Activated CD4-positive, alpha-beta T cell treated with anti-CD3 and anti-CD28 coated beads, Interleukin-2, amount 10 ng/mL, durations not matched to agents 24 days and 14 days (primary cell): ENCODE results near the gene ATN1. TPM values are rescaled to one million over a fixed set of nuclear protein-coding genes. Genes with fewer than 3 reads are reported as not detected.

ENCODE experiments used
- DNase-seq: peaks from one replicate; pipeline ENCODE4 v3.0.0; 2022
- H3K27ac Mint-ChIP-seq: one replicate; pipeline ENCODE4 v1.8.0; 2022; ENCODE audit warnings: mild to moderate bottlenecking, mixed read lengths
- H3K27me3 Mint-ChIP-seq: one replicate; pipeline ENCODE4 v1.8.0; 2022; ENCODE audit warnings: mixed read lengths
- H3K36me3 Mint-ChIP-seq: one replicate; pipeline ENCODE4 v1.8.0; 2022; ENCODE audit warnings: low read depth, mild to moderate bottlenecking, mixed read lengths
- H3K4me1 Mint-ChIP-seq: one replicate; pipeline ENCODE4 v1.8.0; 2021; ENCODE audit warnings: mixed read lengths
- H3K4me3 Mint-ChIP-seq: one replicate; pipeline ENCODE4 v1.8.0; 2022; ENCODE audit warnings: mild to moderate bottlenecking, moderate library complexity, mixed read lengths
- H3K9me3 Mint-ChIP-seq: one replicate; pipeline ENCODE4 v1.8.0; 2021; ENCODE audit warnings: mixed read lengths
- intact Hi-C: fragments of 100-400 bp; cut with micrococcal nuclease; formaldehyde crosslinking; loops from one replicate; pipeline ENCODE4 v1.15.1; 2023
- total RNA-seq: library from RNA; stranded (reverse); gene quantifications from 2 replicates; pipeline ENCODE4 v1.2.3, GENCODE V29; 2022

ATN1 gene
- total RNA-seq, 1 donor from 2014 or later: 66.8 TPM

DNA sequence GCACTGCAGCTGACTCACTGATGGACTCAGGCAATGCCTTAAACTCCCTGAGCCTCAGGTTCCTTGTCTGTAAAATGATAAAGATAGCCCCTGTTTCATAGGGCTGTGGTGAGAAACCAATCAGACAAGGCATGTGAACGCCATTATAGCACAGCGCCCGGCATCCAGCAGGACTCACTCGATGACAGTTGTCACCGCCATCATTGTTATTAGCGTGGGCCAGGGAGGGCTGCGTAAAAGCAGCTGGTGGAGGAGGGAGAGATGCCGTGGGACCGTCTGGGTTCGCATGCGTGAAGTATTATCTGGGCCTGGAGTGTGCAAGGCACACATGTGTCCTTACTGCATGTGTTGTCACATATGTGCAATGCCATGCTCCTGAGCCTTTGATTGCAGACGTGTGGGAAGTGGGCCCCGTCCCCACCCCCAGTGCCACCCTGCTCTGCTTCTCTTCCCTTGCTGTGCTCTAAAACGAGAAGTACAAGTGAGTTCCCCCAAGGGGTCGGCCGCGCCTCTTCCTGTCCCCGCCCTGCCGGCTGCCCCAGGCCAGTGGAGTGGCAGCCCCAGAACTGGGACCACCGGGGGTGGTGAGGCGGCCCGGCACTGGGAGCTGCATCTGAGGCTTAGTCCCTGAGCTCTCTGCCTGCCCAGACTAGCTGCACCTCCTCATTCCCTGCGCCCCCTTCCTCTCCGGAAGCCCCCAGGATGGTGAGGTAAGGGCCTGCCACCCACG, 23.2 kb downstream of the ATN1 start, which contains the start of gene PTPN6:
PTPN6 (plus strand) TSS at position 546 of the 730 bp plus-strand sequence; CDS start at position 703, 157 bp downstream.
- Mint-ChIP-seq H3K4me3 (peak within 1 kb of the TSS; percentile 96), H3K9me3 (no peaks in the 10 kb centered on the region), H3K27me3 (no peaks in the 10 kb centered on the region), H3K27ac (peak within 1 kb of the TSS; percentile 96), H3K36me3 (peaks cover 51% of the 10 kb centered on the region), H3K4me1 (peaks cover 68% of the 10 kb centered on the region)
- intact Hi-C loops: loop anchor here (1.0 to 5.0 kb wide), 2 partner anchors 19 to 499 kb away; partner anchors contain the start of genes EMG1, PHB2 and TAPBPL
- DNase-seq: peak; percentile 88

DNA sequence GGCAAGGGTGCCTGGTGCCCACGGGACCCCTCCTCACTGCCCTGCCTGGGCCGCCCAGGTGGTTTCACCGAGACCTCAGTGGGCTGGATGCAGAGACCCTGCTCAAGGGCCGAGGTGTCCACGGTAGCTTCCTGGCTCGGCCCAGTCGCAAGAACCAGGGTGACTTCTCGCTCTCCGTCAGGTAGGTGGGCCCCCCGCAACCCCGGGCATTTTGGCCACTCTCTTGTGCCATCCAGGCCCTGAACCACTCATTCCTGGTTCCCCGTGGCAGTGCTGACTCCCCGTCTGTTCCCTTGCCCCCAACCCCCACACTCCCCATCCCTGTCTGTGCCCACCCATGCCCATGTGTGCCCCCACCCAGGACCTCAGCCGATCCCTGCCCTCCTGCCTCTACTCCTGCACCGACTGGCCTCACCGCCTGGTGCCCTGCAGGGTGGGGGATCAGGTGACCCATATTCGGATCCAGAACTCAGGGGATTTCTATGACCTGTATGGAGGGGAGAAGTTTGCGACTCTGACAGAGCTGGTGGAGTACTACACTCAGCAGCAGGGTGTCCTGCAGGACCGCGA, 23.9 kb downstream of the ATN1 start:
- DNase-seq: no peak
- Mint-ChIP-seq H3K4me1 (peaks cover 69% of the 10 kb centered on the region), H3K36me3 (peaks cover 55% of the 10 kb centered on the region), H3K27me3 (no peaks in the 10 kb centered on the region), H3K4me3 (peak overlapping the region; percentile 96), H3K9me3 (no peaks in the 10 kb centered on the region), H3K27ac (peak overlapping the region; percentile 96)
- intact Hi-C loops: loop anchor here (5.0 kb wide), 1 partner anchor 499 kb away; the partner anchor contains the start of gene TAPBPL

DNA sequence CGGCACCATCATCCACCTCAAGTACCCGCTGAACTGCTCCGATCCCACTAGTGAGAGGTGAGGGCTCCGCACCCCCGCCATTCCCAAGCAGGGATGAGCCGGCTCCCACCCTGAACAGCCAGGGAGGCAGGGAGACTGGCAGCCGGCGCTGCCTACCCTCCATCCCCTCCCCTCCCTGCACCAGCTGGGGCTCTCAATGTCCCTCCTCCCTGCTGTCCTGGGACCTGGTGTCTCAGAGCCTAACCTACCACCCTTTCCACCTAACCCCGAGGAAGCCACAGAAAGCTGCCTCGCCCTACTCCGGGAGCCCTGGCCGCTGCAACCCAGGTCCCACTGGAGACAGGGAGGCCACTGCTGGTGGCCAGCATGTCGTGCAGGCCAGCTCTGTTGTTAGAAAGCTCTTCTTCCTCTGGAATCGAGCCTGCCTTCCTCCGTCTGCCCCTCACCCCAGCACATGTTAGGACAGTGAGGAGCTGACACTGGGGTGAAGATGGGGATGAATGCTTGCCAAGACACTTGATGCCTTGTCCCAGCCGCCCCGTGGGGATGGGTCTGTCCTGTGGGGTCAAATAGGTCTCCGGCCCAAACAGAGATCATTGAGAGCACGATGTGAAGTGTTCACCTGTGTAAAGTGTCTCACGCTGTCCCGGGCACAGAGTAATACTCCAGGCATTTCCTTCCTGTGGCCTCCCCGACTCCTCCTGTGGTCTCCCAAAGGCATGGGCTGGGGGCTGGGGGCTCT, 24.5 kb downstream of the ATN1 start:
- Mint-ChIP-seq H3K36me3 (peaks cover 58% of the 10 kb centered on the region), H3K27ac (peak overlapping the region; percentile 96), H3K9me3 (no peaks in the 10 kb centered on the region), H3K27me3 (no peaks in the 10 kb centered on the region), H3K4me1 (peaks cover 70% of the 10 kb centered on the region), H3K4me3 (peak overlapping the region; percentile 96)
- DNase-seq: peak; percentile 78
- intact Hi-C loops: loop anchor here (5.0 kb wide), 1 partner anchor 500 kb away; the partner anchor contains the start of gene TAPBPL

DNA sequence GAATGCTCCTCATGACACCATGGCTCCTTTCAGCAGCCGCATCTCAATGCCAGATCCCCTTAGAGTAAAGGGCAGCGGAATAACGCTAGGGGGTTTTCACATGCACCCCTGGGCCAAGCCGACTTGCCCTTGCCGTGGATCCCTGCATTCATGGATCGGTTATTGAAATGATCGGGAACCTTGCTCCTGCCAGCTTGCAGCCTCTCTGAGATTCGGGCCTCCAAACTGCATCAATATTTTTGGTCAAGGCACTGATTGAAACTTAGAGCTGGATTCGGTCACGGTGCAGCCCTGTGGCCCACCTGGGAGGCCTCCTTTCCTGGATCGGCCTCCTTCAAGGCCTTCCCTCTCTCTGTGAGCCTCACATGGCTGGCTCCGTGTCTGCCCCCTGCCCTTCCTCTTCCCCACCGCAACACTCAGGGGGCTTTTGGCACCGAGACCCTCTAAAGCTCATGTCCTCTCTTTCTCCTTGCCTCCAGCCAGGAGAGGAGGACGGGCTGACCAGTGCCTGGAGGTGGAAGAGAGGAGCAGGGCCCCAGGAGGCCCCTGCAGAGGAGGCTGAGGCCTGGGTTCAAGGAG, 25.2 kb downstream of the ATN1 start:
- intact Hi-C loops: loop anchor here (1.0 to 5.0 kb wide), 3 partner anchors 8 to 501 kb away; partner anchors contain the start of genes C12orf57 and TAPBPL
- no peaks in the 10 kb centered on the region for H3K27me3 Mint-ChIP-seq
- DNase-seq: peak; percentile 77
- peaks cover 69% of the 10 kb centered on the region for H3K4me1 Mint-ChIP-seq
- peaks cover 62% of the 10 kb centered on the region for H3K36me3 Mint-ChIP-seq
- H3K27ac Mint-ChIP-seq: peak overlapping the region; percentile 96
- H3K4me3 Mint-ChIP-seq: peak overlapping the region; percentile 96
- no peaks in the 10 kb centered on the region for H3K9me3 Mint-ChIP-seq

DNA sequence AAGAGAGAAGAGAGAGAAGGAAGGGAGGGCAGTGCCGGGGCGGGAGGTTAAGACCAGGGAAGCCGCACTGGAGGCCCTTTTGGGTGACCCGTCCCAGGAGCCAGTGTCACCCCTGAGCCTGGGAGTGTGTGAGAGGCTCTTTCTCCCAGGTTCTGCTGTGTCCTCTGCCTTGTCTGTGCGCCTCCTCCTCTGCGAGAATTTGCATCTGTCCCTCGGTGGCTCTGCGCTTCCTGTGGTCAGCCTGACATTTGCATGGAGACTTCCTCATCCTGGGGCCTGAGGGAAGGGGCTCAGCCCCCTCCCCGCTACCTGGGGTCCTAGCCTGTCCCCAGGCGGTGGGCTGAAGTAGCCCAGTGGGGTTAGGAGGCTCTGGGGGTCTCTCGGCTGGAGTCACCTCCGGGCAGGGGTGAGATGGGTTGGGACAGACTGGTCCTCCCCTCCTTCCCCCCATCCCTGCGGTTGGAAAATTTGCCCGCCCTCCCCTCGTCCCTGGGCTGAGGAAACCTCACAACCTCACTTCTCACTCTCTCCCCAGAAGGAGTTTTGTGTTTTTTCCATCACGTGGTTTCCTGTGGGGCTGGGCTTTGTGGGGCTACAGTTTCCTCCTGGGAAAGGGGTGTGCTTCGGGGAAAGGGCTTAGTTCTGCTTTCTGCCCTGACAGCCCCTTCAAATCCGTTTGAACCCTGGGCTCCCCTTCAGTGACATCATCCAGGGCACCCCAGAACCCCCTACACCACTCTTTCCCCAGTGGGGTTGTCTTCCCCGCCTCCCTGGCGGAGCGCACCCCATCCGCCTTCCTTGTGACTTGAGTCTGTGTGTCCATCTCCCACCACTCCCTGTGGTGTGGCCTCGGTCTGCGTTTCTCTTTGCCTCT, 25.9 kb downstream of the ATN1 start:
- peak overlapping the region; percentile 96 for H3K4me3 Mint-ChIP-seq
- peaks cover 71% of the 10 kb centered on the region for H3K4me1 Mint-ChIP-seq
- intact Hi-C loops: loop anchor here (1.0 to 5.0 kb wide), 3 partner anchors 8 to 501 kb away; partner anchors contain the start of genes C12orf57 and TAPBPL
- peak; percentile 96 for DNase-seq
- H3K27me3 Mint-ChIP-seq: no peaks in the 10 kb centered on the region
- H3K36me3 Mint-ChIP-seq: peaks cover 70% of the 10 kb centered on the region
- H3K9me3 Mint-ChIP-seq: no peaks in the 10 kb centered on the region
- peak overlapping the region; percentile 96 for H3K27ac Mint-ChIP-seq

DNA sequence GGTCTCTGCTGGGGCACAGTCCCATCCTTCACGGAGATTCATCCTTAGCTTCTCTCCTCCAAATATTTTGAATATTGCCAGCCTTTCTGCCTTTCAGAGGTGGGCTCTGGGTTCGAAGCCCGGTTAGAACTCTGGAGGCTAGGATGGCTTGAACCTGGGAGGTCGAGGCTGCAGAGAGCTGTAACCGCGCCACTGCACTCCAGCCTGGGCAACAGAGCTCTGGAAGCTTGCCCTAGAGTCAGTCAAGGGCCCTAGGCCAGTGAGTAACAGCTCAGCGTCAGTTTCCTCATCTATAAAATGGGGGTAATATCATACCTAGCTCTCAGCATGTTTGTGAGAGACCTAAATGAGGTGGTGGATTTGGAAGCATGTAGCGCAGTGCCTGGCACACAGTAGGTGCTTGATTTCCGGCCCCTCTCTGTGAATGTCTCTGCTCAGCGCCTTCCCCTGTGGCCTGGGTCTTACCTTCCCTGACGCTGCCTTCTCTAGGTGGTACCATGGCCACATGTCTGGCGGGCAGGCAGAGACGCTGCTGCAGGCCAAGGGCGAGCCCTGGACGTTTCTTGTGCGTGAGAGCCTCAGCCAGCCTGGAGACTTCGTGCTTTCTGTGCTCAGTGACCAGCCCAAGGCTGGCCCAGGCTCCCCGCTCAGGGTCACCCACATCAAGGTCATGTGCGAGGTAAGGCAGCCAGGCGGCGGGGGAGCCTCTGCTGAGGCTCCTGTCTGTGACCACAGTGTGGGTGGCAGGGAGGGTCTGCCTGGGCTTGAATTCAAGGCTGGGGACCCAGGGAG, 26.8 kb downstream of the ATN1 start:
- H3K9me3 Mint-ChIP-seq: no peaks in the 10 kb centered on the region
- peaks cover 72% of the 10 kb centered on the region for H3K4me1 Mint-ChIP-seq
- peaks cover 73% of the 10 kb centered on the region for H3K36me3 Mint-ChIP-seq
- intact Hi-C loops: loop anchor here (5.0 kb wide), 1 partner anchor 502 kb away; the partner anchor contains the start of gene TAPBPL
- H3K27ac Mint-ChIP-seq: peak overlapping the region; percentile 96
- no peak for DNase-seq
- H3K27me3 Mint-ChIP-seq: no peaks in the 10 kb centered on the region
- peak overlapping the region; percentile 96 for H3K4me3 Mint-ChIP-seq

DNA sequence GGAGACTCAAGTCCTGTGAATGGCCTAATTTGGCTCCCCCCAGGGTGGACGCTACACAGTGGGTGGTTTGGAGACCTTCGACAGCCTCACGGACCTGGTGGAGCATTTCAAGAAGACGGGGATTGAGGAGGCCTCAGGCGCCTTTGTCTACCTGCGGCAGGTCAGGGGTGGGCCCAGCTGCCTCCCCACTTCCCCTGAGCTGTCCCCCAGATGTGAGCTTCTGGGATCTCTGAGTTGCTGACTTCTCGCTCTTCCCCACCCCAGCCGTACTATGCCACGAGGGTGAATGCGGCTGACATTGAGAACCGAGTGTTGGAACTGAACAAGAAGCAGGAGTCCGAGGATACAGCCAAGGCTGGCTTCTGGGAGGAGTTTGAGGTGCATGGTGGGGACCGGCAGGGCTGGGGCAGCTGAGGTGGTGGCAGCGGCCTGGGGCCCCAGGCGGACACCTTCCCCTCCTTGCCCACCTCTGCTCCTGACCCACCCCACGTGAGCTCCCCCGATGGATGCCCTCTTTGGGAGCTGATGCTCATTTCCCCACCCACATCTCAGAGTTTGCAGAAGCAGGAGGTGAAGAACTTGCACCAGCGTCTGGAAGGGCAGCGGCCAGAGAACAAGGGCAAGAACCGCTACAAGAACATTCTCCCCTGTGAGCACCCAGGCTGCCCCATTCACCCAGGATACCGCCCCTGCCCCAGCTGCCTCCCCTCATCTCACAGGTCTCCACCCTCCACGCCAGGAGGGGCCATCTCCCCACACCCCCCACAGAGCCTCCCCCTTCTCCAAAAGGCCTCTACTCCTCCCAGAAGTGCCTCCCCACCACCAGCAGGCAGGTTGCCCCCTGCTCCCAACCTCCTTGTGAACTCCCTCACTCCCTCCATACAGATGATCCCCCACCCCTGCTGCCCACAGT, 27.6 kb downstream of the ATN1 start:
- Mint-ChIP-seq H3K4me3 (peak overlapping the region; percentile 96), H3K9me3 (no peaks in the 10 kb centered on the region), H3K36me3 (peaks cover 77% of the 10 kb centered on the region), H3K27ac (peak overlapping the region; percentile 96), H3K4me1 (peaks cover 66% of the 10 kb centered on the region), H3K27me3 (no peaks in the 10 kb centered on the region)
- no peak for DNase-seq
- intact Hi-C loops: no loop called here

DNA sequence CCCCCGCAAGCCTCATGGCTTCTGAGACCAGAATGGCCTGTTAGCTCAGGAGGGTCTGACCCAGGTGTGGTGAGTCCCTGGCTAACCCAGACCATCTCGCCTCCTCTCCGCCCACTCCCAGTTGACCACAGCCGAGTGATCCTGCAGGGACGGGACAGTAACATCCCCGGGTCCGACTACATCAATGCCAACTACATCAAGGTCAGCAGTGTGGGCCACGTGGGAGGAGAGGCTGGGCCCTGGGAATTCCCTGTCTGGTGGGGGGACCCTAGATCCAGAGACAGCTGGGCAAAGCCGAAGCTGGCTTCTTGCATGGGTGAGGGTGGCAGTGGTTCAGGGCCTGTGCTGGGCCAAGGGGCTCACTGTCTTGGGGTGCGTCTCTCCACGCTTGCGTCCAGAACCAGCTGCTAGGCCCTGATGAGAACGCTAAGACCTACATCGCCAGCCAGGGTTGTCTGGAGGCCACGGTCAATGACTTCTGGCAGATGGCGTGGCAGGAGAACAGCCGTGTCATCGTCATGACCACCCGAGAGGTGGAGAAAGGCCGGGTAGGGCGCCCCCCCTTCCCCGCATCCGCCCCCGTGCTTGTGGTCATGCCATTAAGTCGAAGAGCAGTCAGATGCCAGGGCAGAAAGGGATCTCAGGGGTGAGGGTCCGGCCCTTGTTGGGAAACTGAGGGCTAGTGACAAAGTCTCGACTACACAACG, 28.4 kb downstream of the ATN1 start:
- no peak for DNase-seq
- H3K27me3 Mint-ChIP-seq: no peaks in the 10 kb centered on the region
- H3K4me3 Mint-ChIP-seq: peak overlapping the region; percentile 65
- peak overlapping the region; percentile 77 for H3K27ac Mint-ChIP-seq
- peaks cover 68% of the 10 kb centered on the region for H3K4me1 Mint-ChIP-seq
- no peaks in the 10 kb centered on the region for H3K9me3 Mint-ChIP-seq
- peaks cover 86% of the 10 kb centered on the region for H3K36me3 Mint-ChIP-seq
- intact Hi-C loops: no loop called here

DNA sequence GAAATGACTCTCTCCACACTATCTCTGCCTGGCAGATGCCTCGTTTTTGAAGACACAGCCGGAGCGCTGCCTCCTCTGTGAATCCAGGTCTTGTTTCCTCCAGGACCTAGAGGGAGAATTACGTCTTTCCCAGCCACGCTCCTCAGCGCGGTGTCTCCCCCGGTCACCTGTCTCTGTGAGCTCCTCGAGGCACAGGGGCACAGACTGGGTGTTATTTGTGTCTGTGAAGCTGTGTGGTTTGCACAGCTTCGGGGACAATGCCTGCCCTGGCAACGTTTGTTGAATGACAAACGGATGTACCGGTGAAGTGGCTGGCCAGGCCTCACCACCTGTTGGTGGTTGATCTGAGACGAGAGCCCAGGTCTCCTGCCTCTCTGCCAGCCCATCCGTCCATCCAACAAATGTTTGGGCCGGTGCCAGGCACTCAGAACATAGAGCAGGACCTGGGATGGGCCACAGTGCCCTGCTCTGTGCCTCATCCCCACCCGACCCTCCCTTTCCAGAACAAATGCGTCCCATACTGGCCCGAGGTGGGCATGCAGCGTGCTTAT, 29.5 kb downstream of the ATN1 start:
- intact Hi-C loops: no loop called here
- no peak for DNase-seq
- H3K27ac Mint-ChIP-seq: peak overlapping the region; percentile 77
- peak overlapping the region; percentile 90 for H3K4me3 Mint-ChIP-seq
- peaks cover 86% of the 10 kb centered on the region for H3K36me3 Mint-ChIP-seq
- peaks cover 76% of the 10 kb centered on the region for H3K4me1 Mint-ChIP-seq
- no peaks in the 10 kb centered on the region for H3K27me3 Mint-ChIP-seq
- no peaks in the 10 kb centered on the region for H3K9me3 Mint-ChIP-seq

DNA sequence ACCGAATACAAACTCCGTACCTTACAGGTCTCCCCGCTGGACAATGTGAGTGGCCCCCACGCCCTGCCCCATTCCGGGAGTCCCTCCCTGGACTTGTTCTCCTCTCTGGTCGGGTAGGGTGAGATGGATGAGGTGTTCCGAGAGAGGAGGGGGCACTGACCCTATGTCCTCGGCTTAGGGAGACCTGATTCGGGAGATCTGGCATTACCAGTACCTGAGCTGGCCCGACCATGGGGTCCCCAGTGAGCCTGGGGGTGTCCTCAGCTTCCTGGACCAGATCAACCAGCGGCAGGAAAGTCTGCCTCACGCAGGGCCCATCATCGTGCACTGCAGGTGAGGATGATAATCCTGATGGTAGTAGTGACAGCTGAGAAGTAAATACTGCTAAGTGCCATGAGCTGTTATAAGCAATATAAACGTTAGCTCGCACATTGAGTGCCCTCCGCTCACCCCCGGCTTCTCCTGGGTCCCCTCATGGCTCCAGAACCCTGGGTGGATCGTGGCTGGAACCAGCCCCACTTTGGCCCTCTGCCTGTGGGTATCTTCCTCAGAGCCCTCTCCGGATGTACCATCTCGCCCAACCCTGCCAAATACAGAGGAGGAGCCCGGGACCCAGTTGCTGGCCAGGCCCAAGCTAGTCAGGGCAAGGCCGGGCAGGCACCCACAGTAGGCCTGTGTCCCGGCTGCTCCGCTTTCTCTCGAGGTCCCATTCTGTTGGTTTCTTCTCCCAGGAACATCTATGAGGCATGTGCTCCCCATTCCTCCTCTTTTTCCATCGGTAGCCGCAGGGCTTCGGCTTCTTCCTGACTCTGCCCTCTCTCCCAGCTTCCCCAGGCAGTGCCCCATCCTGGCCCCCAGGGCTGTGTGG, 30.2 kb downstream of the ATN1 start:
- Mint-ChIP-seq H3K36me3 (peaks cover 80% of the 10 kb centered on the region), H3K9me3 (no peaks in the 10 kb centered on the region), H3K27ac (peak overlapping the region; percentile 98), H3K4me3 (peak overlapping the region; percentile 90), H3K4me1 (peaks cover 79% of the 10 kb centered on the region), H3K27me3 (no peaks in the 10 kb centered on the region)
- DNase-seq: no peak
- intact Hi-C loops: no loop called here
